Breast epithelium (tissue), 4 donors: ENCODE results near the gene NUBP1. TPM values are rescaled to one million over a fixed set of nuclear protein-coding genes. Genes with fewer than 3 reads are reported as not detected.
A peak's percentile ranks its signal among the peaks of the same experiment; 100 is the strongest.

ENCODE experiments used
- DNase-seq, 2 donors: peaks; one replicate each; pipeline ENCODE4 v3.0.0-alpha.2; 2019; ENCODE audit warnings: low spot score in 2 of 2
- H3K27ac ChIP-seq, 2 donors: fragments of 200-600 bp; sonication (generic) in 1 of 2; one replicate each; pipeline ENCODE4 v1.5.1; 2016 to 2019; ENCODE audit warnings: mild to moderate bottlenecking in 1 of 2
- H3K27me3 ChIP-seq, 2 donors: fragments of 200-600 bp; sonication (generic) in 1 of 2; one replicate each; pipeline versions ENCODE4 v1.5.1 to v1.6.0; 2017 to 2019; ENCODE audit warnings: control low read depth in 1 of 2, mild to moderate bottlenecking in 1 of 2
- H3K36me3 ChIP-seq: fragments of 200-600 bp; one replicate; pipeline ENCODE4 v1.5.1; 2019
- H3K4me1 ChIP-seq, 2 donors: fragments of 200-600 bp; sonication (generic); one replicate each; pipeline ENCODE4 v1.5.1; 2016 to 2019; ENCODE audit warnings: control low read depth in 1 of 2
- H3K4me3 ChIP-seq, 3 donors: fragments of 200-600 bp; sonication (generic); 1 replicate in 2 of 3; 2 replicates in 1 of 3; pipeline ENCODE4 v1.5.1; 2016 to 2019; ENCODE audit warnings: mild to moderate bottlenecking in 3 of 3, moderate library complexity in 2 of 3
- H3K9me3 ChIP-seq, 2 donors: fragments of 200-600 bp; sonication (generic) in 1 of 2; one replicate each; pipeline ENCODE4 v1.5.1; 2016 to 2019; ENCODE audit warnings: control low read depth in 1 of 2
- POLR2A ChIP-seq: fragments of 450-650 bp; IDR thresholded peaks from one replicate; pipeline ENCODE4 v1.6.1; 2016; ENCODE audit warnings: antibody characterized with exemption, mild to moderate bottlenecking, moderate library complexity
- POLR2AphosphoS5 ChIP-seq, 3 donors: sonication (generic); formaldehyde crosslinking; IDR thresholded peaks; one replicate each; pipeline ENCODE4 v1.6.1; 2017; ENCODE audit warnings: antibody characterized with exemption in 3 of 3
- intact Hi-C: fragments of 100-400 bp; cut with DNase I; formaldehyde crosslinking; loops from one replicate; pipeline ENCODE4 v1.15.1; 2023; ENCODE audit warnings: low total_unique reads
- total RNA-seq, 3 donors: library from RNA; depleted of rRNA; stranded (reverse); fragments of >200 nt; gene quantifications; one replicate each; pipeline ENCODE4 v1.1.0, GENCODE V29; 2016
- TF ChIP-seq, protein P1 (sequence below), 3 donors: fragments of 450-650 bp; IDR thresholded peaks; one replicate each; pipeline ENCODE4 v1.5.1; 2016 to 2017; ENCODE audit warnings: antibody characterized with exemption in 3 of 3, mild to moderate bottlenecking in 3 of 3, moderate library complexity in 3 of 3

Gene NUBP1
- total RNA-seq, 3 donors from 2014 or later: 19.7 to 32.1 (median 28.8) TPM

DNA sequence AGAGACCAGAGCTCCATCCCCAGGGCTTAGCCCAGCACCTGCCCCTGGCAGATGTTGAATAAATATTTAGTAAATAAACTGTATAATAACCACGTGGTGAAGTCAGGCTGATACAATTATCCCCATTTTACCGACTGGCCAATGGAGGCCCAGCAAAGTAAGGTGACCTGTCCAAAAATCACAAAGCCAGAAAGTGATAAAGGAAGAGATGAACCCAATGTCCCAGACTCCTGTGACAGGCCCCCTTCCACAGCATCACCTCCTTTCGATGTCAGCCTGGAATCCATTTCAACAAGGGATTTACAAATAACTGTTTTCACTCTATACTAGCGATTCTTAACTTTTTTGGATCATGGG is 69.4 kb downstream of the NUBP1 start:
- Histone ChIP-seq H3K9me3 (no peaks in the 10 kb centered on the region), H3K27me3 (no peaks in the 10 kb centered on the region), H3K36me3 (no peaks in the 10 kb centered on the region), H3K4me1 (no peaks in the 10 kb centered on the region), H3K27ac (no peak overlapping the region), H3K4me3 (no peak overlapping the region)
- no peak for DNase-seq
- TF ChIP-seq POLR2AphosphoS5 (IDR thresholded peaks at IDR 0.05) (no peak), POLR2A (no peak)
- TF ChIP-seq, protein P1, sequence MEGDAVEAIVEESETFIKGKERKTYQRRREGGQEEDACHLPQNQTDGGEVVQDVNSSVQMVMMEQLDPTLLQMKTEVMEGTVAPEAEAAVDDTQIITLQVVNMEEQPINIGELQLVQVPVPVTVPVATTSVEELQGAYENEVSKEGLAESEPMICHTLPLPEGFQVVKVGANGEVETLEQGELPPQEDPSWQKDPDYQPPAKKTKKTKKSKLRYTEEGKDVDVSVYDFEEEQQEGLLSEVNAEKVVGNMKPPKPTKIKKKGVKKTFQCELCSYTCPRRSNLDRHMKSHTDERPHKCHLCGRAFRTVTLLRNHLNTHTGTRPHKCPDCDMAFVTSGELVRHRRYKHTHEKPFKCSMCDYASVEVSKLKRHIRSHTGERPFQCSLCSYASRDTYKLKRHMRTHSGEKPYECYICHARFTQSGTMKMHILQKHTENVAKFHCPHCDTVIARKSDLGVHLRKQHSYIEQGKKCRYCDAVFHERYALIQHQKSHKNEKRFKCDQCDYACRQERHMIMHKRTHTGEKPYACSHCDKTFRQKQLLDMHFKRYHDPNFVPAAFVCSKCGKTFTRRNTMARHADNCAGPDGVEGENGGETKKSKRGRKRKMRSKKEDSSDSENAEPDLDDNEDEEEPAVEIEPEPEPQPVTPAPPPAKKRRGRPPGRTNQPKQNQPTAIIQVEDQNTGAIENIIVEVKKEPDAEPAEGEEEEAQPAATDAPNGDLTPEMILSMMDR (IDR thresholded peaks at IDR 0.05): no peak
- intact Hi-C loops: loop anchor here (10.0 kb wide), 1 partner anchor 58 kb away; no protein-coding TSS in a partner anchor

DNA sequence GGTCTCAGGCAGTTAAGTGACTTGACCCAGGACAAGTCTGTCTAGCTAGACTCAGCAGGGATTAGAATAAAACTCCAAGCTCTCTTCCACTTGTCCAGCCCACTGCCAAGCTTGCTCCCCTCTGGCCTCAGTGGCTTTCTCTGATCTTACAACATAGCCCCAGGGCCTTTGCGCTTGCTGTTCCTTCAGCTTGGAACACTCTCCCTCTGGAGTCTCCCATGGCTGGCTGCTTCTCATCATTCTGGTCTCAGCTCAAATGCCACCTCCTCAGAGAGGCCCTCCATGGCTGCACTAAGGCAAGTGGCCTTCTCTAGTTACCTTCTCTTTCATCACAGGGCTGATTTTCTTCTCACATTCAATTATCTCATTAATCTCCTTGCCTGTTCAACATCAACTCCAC is 73.9 kb downstream of the NUBP1 start:
- TF ChIP-seq POLR2A: no peak
- no peak for TF ChIP-seq POLR2AphosphoS5 (IDR thresholded peaks at IDR 0.05)
- TF ChIP-seq, protein P1 (IDR thresholded peaks at IDR 0.05): no peak
- intact Hi-C loops: loop anchor here (10.0 kb wide), 1 partner anchor 63 kb away; no protein-coding TSS in a partner anchor
- no peaks in the 10 kb centered on the region for H3K36me3 ChIP-seq
- H3K4me1 ChIP-seq: no peaks in the 10 kb centered on the region
- H3K4me3 ChIP-seq: no peak overlapping the region
- H3K27me3 ChIP-seq: no peaks in the 10 kb centered on the region
- no peak for DNase-seq
- H3K9me3 ChIP-seq: no peaks in the 10 kb centered on the region
- H3K27ac ChIP-seq: no peak overlapping the region

- H3K4me1 ChIP-seq: no peaks in the 10 kb centered on the region
- DNase-seq: no peak
Measured at GRCh38 chr16:10817963-10818941, 74.6 kb downstream of the NUBP1 start, which contains the start of gene TVP23A. Gene TVP23A (minus strand): TSS chr16:10818794. CDS start chr16:10818493, 301 bp downstream.

More at GRCh38 chr16:10817963-10818941, 74.6 kb downstream of the NUBP1 start, which contains the start of gene TVP23A:
- TF ChIP-seq, protein P1 (IDR thresholded peaks at IDR 0.05): no peak
- Histone ChIP-seq H3K4me3 (peak within 1 kb of the TSS in 2 of 3 donors; percentile 47 to 61), H3K27ac (no peak within 1 kb of the TSS), H3K9me3 (no peaks in the 10 kb centered on the region), H3K27me3 (no peaks in the 10 kb centered on the region), H3K36me3 (no peaks in the 10 kb centered on the region)
- intact Hi-C loops: loop anchor here (10.0 kb wide), 1 partner anchor 63 kb away; no protein-coding TSS in a partner anchor

Other genes with a start within 250 kb of the NUBP1 start
- gene EMP2, start 163.2 kb upstream of the NUBP1 start, total RNA-seq: 10 to 100 TPM; 46.9 to 69.2 (median 66.0) TPM
- gene TEKT5, start 48.9 kb upstream of the NUBP1 start, total RNA-seq: not detected
- gene TVP23A, start 75.0 kb downstream of the NUBP1 start, total RNA-seq: 1 to 10 TPM in 1 of 3 donors, under 1 TPM in 1, not detected in 1; under 0.01 to 1.3 TPM
- gene CIITA, start 133.4 kb downstream of the NUBP1 start, total RNA-seq: 10 to 100 TPM in 2 of 3 donors, 1 to 10 TPM in 1; 5.6 to 14.6 (median 11.1) TPM
- gene DEXI, start 198.6 kb downstream of the NUBP1 start, total RNA-seq: 10 to 100 TPM; 50.3 to 88.5 (median 52.8) TPM
- gene CLEC16A, start 200.7 kb downstream of the NUBP1 start, total RNA-seq: 10 to 100 TPM; 20.0 to 35.3 (median 33.1) TPM